Endothelial cell of umbilical vein (primary cell): ENCODE results near the gene PLXND1. TPM values are rescaled to one million over a fixed set of nuclear protein-coding genes. Genes with fewer than 3 reads are reported as not detected.

Experiments used
- BruUV-seq: library from RNA; stranded (reverse); fragments of 400-500 nt; replicated peaks from 2 replicates; lab custom pipeline; 2021; lab: Mats Ljungman, UMichigan
- CTCF ChIA-PET: fragments of 300-600, 350-600 bp; sonication (Branson Sonifier 250); formaldehyde crosslinking; loops from one replicate; lab custom pipeline; 2021; ENCODE audit warnings: antibody characterized with exemption, inconsistent platforms; lab: Charles Lee
- POLR2A ChIA-PET: fragments of 300-600, 350-600 bp; sonication (Branson Sonifier 250); formaldehyde crosslinking; loops from one replicate; lab custom pipeline; 2021; ENCODE audit warnings: antibody characterized with exemption, inconsistent platforms; lab: Charles Lee
- DNase-seq: peaks from one replicate; pipeline ENCODE4 v3.0.0-alpha.2; 2011; ENCODE audit warnings: low read depth, low spot score
- FAIRE-seq: peaks from 2 replicates; lab custom pipeline; 2011; peaks lifted over from hg19 to GRCh38; lab: Jason Lieb, UNC
- H2AFZ ChIP-seq: 2 replicates; pipeline ENCODE4 v1.6.0; 2012; ENCODE audit warnings: low read depth, low read length, control low read depth, inconsistent platforms
- H3K27ac ChIP-seq: 2 replicates; pipeline ENCODE4 v1.5.1; 2011; ENCODE audit warnings: low read depth, mild to moderate bottlenecking, control low read depth, low read length, moderate library complexity; ENCODE audit not compliant: insufficient read depth
- H3K27me3 ChIP-seq, 2 experiments: 2 replicates each; pipeline versions ENCODE4 v1.6.0 to v1.6.1; 2011; ENCODE audit warnings: low read length in 2 of 2, mixed read lengths in 1 of 2; ENCODE audit not compliant: control insufficient read depth in 2 of 2, insufficient read depth in 2 of 2
- H3K36me3 ChIP-seq, 2 experiments: 2 replicates in 1 of 2; 3 replicates in 1 of 2; pipeline ENCODE4 v1.5.1; 2011; ENCODE audit warnings: low read length in 2 of 2, mild to moderate bottlenecking in 1 of 2, moderate library complexity in 1 of 2; ENCODE audit not compliant: control insufficient read depth in 2 of 2, insufficient read depth in 2 of 2; ENCODE audit errors: extremely low read depth in 1 of 2
- H3K4me1 ChIP-seq: 3 replicates; pipeline ENCODE4 v1.5.1; 2011; ENCODE audit warnings: mild to moderate bottlenecking, low read length; ENCODE audit not compliant: control insufficient read depth, insufficient read depth; ENCODE audit errors: extremely low read depth
- H3K4me2 ChIP-seq: 2 replicates; pipeline ENCODE4 v1.6.1; 2011; ENCODE audit warnings: low read length, control low read depth, mixed read lengths; ENCODE audit not compliant: insufficient read depth
- H3K4me3 ChIP-seq, 3 experiments: fragments of 200-600 bp in 1 of 3; sonication (generic), shearing (Covaris generic) in 1 of 3; replicated peaks in 1 of 3; 2 replicates each; pipeline ENCODE4 v1.5.1; 2011 to 2016; ENCODE audit warnings: control low read depth in 3 of 3, low read length in 3 of 3, mild to moderate bottlenecking in 2 of 3, inconsistent platforms in 1 of 3, low read depth in 1 of 3, moderate library complexity in 1 of 3; ENCODE audit not compliant: insufficient read depth in 1 of 3
- H3K79me2 ChIP-seq: 2 replicates; pipeline ENCODE4 v1.6.0; 2012; ENCODE audit warnings: low read length, inconsistent platforms; ENCODE audit not compliant: control insufficient read depth, insufficient read depth
- H3K9ac ChIP-seq: replicated peaks from 2 replicates; pipeline ENCODE3; 2011; ENCODE audit warnings: low read length, control low read depth; ENCODE audit not compliant: insufficient read depth; ENCODE audit errors: extremely low read depth
- H3K9me1 ChIP-seq: replicated peaks from 3 replicates; pipeline ENCODE4 v1.6.0; 2011; ENCODE audit warnings: mild to moderate bottlenecking, low read length; ENCODE audit not compliant: control insufficient read depth, insufficient read depth; ENCODE audit errors: extremely low read depth
- H3K9me3 ChIP-seq: replicated peaks from 2 replicates; pipeline ENCODE4 v1.5.1; 2012; ENCODE audit warnings: low read length, inconsistent platforms; ENCODE audit not compliant: control insufficient read depth, insufficient read depth
- H4K20me1 ChIP-seq: replicated peaks from 2 replicates; pipeline ENCODE3; 2011; ENCODE audit warnings: mild to moderate bottlenecking, low read length; ENCODE audit not compliant: control insufficient read depth, insufficient read depth; ENCODE audit errors: extremely low read depth
- EZH2 ChIP-seq: IDR thresholded peaks from 2 replicates; pipeline ENCODE4 v1.6.1; 2012; ENCODE audit warnings: borderline replicate concordance, low read depth, mild to moderate bottlenecking, moderate library complexity, low read length, inconsistent platforms; ENCODE audit not compliant: severe bottlenecking
- GATA2 ChIP-seq: IDR thresholded peaks from 2 replicates; pipeline ENCODE4 v1.7.0; 2011; ENCODE audit warnings: low read depth, mild to moderate bottlenecking, moderate library complexity, mixed read lengths, low read length; ENCODE audit not compliant: insufficient read length, insufficient read depth
- POLR2AphosphoS5 ChIP-seq: IDR thresholded peaks from 2 replicates; pipeline ENCODE4 v1.6.1; 2012; ENCODE audit warnings: low read depth, mild to moderate bottlenecking, control low read depth, low read length, moderate library complexity; ENCODE audit not compliant: insufficient read depth
- dilution Hi-C: fragments of 300-500 bp; cut with MboI; formaldehyde crosslinking; loops from one replicate; pipeline ENCODE4 v1.15.0; 2019; ENCODE audit warnings: low sequenced_read_pairs; ENCODE audit not compliant: extremely low pct_ligation_motif_present
- intact Hi-C: fragments of 100-400 bp; cut with micrococcal nuclease; formaldehyde crosslinking; loops from one replicate; pipeline ENCODE4 v1.10.0; 2022
- polyA plus RNA-seq, 4 experiments: library from polyadenylated mRNA; depleted of rRNA in 3 of 4; stranded (reverse) in 3 of 4; unstranded in 1 of 4; fragments of >200 nt; gene quantifications; 2 replicates each; pipeline versions ENCODE4 v1.2.1 to v1.2.3, GENCODE V29; 2011 to 2012; ENCODE audit warnings: missing spikeins in 1 of 4
- total RNA-seq: library from RNA; stranded (reverse); gene quantifications from 2 replicates; pipeline ENCODE4 v1.2.3, GENCODE V29; 2021
- TF ChIP-seq, protein P1 (sequence below), 2 donors: IDR thresholded peaks; 1 replicate in 1 of 2; 2 replicates in 1 of 2; pipeline ENCODE4 v1.5.1; 2011; ENCODE audit warnings: low read length in 2 of 2, mild to moderate bottlenecking in 2 of 2, moderate library complexity in 2 of 2, control low read depth in 1 of 2, inconsistent platforms in 1 of 2, low read depth in 1 of 2; ENCODE audit not compliant: insufficient read depth in 1 of 2; ENCODE audit errors: extremely low read depth in 1 of 2

Gene PLXND1
- total and polyA plus RNA-seq, 2 donors (not counting 3 experiments of a cell fraction or from before 2014, with no cell fraction given) = 300 to 834 TPM

DNA sequence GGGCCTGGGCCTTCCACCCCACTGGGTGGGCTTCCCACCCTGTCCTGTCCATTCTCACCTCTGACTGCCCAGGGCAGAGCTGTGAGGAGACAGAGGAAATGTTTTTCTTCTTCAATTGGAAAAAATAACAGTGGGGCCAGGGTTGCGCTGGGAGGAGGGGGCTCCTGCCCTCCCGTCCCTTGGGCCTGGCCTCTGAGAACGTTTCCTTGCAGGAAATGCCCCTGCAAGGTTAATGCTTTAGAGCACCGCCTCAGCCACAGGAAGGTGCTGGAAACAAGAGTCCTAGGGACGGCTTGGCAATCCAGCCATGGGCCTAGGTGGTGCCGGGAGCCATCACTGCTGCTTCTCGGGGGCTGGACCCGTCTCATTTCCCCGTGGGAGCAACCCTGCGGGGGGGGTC is 3.8 kb upstream of the PLXND1 start:
- Histone ChIP-seq H3K9me1 (no peaks in the 10 kb centered on the region), H2AFZ (no peak overlapping the region), H3K36me3 (no peaks in the 10 kb centered on the region), H4K20me1 (no peaks in the 10 kb centered on the region), H3K27me3 (no peaks in the 10 kb centered on the region), H3K4me1 (peaks cover 50% of the 10 kb centered on the region), H3K4me3 (no peak overlapping the region), H3K9ac (peak overlapping the region; percentile 33), H3K9me3 (no peaks in the 10 kb centered on the region), H3K4me2 (peak overlapping the region; percentile 48), H3K27ac (peak overlapping the region; percentile 85), H3K79me2 (peaks cover 11% of the 10 kb centered on the region)
- dilution Hi-C loops (no loop called here), intact Hi-C loops (loop anchor here (1.0 kb wide), 1 partner anchor 9 kb away; no protein-coding TSS in a partner anchor)
- BruUV-seq = no TSS peak
- no peak for TF ChIP-seq POLR2AphosphoS5
- no peak for TF ChIP-seq GATA2
- TF ChIP-seq, protein P1, sequence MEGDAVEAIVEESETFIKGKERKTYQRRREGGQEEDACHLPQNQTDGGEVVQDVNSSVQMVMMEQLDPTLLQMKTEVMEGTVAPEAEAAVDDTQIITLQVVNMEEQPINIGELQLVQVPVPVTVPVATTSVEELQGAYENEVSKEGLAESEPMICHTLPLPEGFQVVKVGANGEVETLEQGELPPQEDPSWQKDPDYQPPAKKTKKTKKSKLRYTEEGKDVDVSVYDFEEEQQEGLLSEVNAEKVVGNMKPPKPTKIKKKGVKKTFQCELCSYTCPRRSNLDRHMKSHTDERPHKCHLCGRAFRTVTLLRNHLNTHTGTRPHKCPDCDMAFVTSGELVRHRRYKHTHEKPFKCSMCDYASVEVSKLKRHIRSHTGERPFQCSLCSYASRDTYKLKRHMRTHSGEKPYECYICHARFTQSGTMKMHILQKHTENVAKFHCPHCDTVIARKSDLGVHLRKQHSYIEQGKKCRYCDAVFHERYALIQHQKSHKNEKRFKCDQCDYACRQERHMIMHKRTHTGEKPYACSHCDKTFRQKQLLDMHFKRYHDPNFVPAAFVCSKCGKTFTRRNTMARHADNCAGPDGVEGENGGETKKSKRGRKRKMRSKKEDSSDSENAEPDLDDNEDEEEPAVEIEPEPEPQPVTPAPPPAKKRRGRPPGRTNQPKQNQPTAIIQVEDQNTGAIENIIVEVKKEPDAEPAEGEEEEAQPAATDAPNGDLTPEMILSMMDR (IDR thresholded peaks at IDR 0.05; ENCODE audit: extremely low read depth in 1 of 2, insufficient read depth in 1 of 2, low read depth in 1 of 2, low read length in 2 of 2) = no peak
- TF ChIP-seq EZH2 = no peak
- FAIRE-seq (no peak), DNase-seq (peak; percentile 73)
- ChIA-PET CTCF (interaction anchor here (0.7 to 1.3 kb wide), 3 partner anchors 10 to 120 kb away, joined by 3 to 6 read pairs (median 3); no protein-coding TSS in a partner anchor), POLR2A (interaction anchor here (0.6 kb wide), 1 partner anchor 15 kb away, joined by 5 read pairs; no protein-coding TSS in a partner anchor)
